GM21737 (cell line): Measurements from ENCODE around the gene COX7A1.

ENCODE experiments used
- ATAC-seq: cut with Tn5 transposase; IDR thresholded peaks from one replicate; pipeline ENCODE4 v1.9.1; 2021; ENCODE audit warnings: mild to moderate bottlenecking, moderate library complexity; ENCODE audit not compliant: unreplicated experiment

Gene COX7A1

GRCh38 chr19:36113894-36114720 lies 38.1 kb downstream of the COX7A1 start:
- ATAC-seq: peak; percentile 5

DNA sequence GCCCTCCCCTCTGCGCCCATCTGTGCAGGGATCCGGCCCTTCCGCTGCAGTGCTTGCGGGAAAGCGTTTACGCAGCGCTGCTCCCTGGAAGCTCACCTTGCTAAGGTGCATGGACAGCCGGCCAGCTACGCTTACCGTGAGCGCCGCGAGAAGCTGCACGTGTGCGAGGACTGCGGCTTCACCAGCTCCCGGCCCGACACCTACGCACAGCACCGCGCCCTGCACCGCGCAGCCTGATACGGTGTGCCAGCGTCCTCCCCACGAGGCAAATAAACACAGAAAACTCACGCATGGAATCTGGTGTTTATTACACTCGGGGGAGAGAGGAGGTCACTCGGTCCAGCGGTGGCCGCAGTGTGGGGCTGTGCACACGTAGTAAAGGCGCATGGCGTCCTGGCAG lies 38.8 kb downstream of the COX7A1 start:
- no peak for ATAC-seq

DNA sequence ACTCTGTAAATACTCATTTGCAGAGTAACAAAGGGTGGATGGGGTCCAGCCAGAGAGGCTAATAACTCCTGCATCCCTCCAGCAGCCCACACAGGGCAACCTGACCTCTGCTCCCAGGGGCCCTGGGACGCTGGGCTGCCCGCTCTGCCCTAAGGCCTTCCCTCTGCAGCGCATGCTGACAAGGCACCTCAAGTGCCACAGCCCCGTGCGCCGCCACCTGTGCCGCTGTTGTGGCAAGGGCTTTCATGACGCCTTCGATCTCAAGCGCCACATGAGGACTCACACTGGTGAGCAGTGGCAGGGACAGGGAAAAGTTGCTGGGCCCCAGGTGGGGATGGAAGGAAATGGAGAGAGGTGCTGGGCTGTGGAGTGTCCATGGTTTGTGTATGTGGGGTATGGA lies 39.6 kb downstream of the COX7A1 start:
- ATAC-seq: no peak

GRCh38 chr19:36111200-36111539 lies 41.1 kb downstream of the COX7A1 start:
- ATAC-seq: no peak

DNA sequence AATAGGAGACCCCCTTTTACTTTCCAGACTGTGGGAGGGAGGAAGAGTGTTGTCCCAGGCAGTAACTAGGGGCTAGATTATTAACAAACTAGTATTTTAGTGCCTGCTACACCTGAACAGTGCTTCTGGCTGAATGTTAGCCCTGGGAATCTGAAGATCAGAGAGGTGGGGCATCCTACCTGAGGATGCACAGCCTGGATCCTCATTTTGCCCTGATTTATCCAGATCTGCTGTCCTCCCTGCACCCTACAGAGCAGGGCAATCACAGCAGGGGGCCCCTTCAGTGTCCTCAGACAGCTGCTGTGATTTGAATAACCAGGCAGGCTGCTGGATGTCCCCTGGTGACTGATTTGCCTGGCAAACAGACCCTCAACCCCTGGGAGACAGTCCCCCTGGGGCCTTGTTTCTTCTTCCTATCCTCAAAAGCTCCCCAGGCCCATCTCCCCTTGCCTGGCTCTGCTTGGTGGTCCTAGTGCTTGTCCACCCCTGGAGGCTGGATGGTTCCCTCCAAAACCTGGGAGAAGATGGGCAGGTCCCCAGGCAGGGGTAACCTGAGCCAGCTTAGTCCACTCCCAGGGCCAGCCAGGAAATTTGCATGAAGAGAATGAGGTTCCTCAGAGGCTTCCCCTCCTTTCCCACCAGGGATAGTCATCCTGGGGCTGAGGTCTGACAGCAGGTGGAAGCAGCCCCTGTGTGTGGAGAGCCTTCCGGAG lies 41.6 kb downstream of the COX7A1 start, which contains the start of gene OVOL3:
Gene OVOL3 (plus strand): TSS at position 657 of the 713 bp plus-strand sequence. CDS start 60 bp downstream, outside the sequence.
- ATAC-seq: no peak

GRCh38 chr19:36108684-36109083 lies 43.6 kb downstream of the COX7A1 start:
- ATAC-seq: no peak

DNA sequence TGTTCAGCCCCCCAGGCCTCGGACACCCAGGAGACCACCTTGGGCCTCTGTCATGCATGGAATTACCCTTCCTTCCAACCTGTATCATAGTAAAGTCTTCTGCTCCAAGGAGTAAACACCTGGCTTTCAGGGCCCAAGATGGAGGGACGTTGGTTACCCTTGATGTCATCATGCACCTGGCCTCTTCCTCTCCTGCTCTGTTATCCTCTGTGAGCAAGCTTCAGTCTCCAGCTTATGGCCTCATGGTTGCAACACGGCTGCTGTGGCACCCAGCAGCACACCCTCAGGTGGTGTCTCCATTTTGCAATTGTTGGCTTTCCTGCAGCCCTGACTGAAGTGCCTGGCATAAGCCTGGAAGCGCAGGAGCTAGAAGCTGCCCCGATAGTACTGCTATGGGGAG lies 45.3 kb downstream of the COX7A1 start:
- no peak for ATAC-seq

DNA sequence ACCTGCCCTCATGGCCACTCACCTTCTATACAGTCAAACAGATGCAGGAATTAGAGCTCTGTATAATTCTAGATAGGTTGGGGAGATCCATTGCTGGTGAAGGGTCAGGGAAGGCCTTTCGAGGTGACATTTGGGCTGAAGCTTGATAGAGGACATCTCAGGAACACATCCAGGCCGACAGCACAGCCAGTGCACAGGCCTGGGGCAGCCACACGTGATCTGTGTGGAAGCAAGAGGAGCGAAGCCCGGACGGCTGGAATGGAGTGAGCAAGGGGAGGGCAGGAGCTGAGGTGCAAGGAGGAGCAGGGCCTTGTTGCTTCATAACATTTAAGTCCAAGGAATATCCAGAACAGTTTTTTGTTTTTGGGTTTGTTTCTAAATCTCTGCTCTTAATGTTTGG lies 45.8 kb downstream of the COX7A1 start:
- no peak for ATAC-seq

- no peak for ATAC-seq
These were observed 48.2 kb downstream of the COX7A1 start for GRCh38 chr19:36103842-36104552.

DNA sequence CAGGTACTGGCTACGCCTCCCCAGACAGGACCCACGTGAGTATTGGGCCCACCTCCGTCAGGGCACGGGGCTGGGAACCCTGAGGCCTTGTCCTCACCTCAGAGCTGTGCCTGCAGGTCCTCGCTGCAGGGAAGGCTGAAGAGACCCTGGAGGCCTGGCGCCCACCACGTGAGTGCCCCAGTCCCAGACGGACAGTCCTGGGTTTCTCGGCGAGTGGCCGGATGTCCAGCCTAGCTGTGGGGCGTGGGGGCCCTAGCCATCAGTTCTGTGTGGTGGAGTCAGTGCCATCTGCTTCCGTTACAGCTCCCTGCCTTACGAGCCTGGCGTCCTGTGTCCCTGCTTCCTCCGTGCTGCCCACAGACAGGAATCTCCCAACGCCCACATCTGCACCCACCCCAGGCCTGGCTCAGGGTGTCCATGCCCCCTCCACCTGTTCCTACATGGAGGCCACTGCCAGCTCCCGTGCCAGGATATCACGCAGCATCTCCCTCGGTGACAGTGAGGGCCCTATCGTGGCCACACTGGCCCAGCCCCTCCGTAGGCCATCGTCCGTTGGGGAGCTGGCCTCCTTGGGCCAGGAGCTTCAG lies 49.1 kb downstream of the COX7A1 start:
- ATAC-seq: no peak

- no peak for ATAC-seq
These were observed 50.5 kb downstream of the COX7A1 start for GRCh38 chr19:36101550-36102327.
